Thymus (tissue), 11 donors: ENCODE results near the gene MTX3. TPM values are rescaled to one million over a fixed set of nuclear protein-coding genes. Genes with fewer than 3 reads are reported as not detected.

Source experiments
- DNase-seq, 9 donors: peaks; one replicate each; pipeline ENCODE4 v3.0.0-alpha.2; 2013; ENCODE audit warnings: low spot score in 9 of 9, low read depth in 6 of 9, missing footprints in 1 of 9
- H3K27ac ChIP-seq, 2 donors: one replicate each; pipeline ENCODE4 v1.5.1; 2013; ENCODE audit warnings: control low read depth in 1 of 2, low read depth in 1 of 2, low read length in 1 of 2, mild to moderate bottlenecking in 1 of 2, moderate library complexity in 1 of 2
- H3K27me3 ChIP-seq, 2 donors: one replicate each; pipeline ENCODE4 v1.5.1; 2013; ENCODE audit warnings: low read length in 1 of 2; ENCODE audit not compliant: control insufficient read depth in 2 of 2, insufficient read depth in 1 of 2
- H3K36me3 ChIP-seq, 2 donors: one replicate each; pipeline ENCODE4 v1.5.1; 2013; ENCODE audit warnings: low read length in 1 of 2, mild to moderate bottlenecking in 1 of 2, moderate library complexity in 1 of 2; ENCODE audit not compliant: control insufficient read depth in 2 of 2, insufficient read depth in 2 of 2
- H3K4me1 ChIP-seq, 2 donors: one replicate each; pipeline ENCODE4 v1.5.1; 2013; ENCODE audit warnings: low read length in 2 of 2; ENCODE audit not compliant: control insufficient read depth in 2 of 2, insufficient read depth in 2 of 2
- H3K4me3 ChIP-seq, 2 donors: one replicate each; pipeline ENCODE4 v1.5.1; 2013; ENCODE audit warnings: low read length in 2 of 2, control low read depth in 1 of 2, mild to moderate bottlenecking in 1 of 2
- H3K9me3 ChIP-seq, 2 donors: one replicate each; pipeline ENCODE4 v1.5.1; 2013; ENCODE audit warnings: low read length in 1 of 2, mild to moderate bottlenecking in 1 of 2; ENCODE audit not compliant: control insufficient read depth in 2 of 2, insufficient read depth in 1 of 2
- WGBS: extraction: QIAGEN DNeasy Blood & Tissue Kit; methylation state at CpG from one replicate; pipeline ENCODE4 v1.1.7; 2013; 5-methylcytosine and 5-hydroxymethylcytosine counted together
- polyA plus RNA-seq: library from polyadenylated mRNA; stranded (reverse); fragments of 200-250 nt; gene quantifications from one replicate; pipeline ENCODE4 v1.2.3, GENCODE V29; 2013
- total RNA-seq: library from RNA; stranded (reverse); fragments of 120-200 nt; gene quantifications from one replicate; pipeline ENCODE4 v1.2.4, GENCODE V29; 2013
- donor health status: healthy.

MTX3 gene
- total and polyA plus RNA-seq, 2 donors: 6.2 to 10.6 TPM

DNA sequence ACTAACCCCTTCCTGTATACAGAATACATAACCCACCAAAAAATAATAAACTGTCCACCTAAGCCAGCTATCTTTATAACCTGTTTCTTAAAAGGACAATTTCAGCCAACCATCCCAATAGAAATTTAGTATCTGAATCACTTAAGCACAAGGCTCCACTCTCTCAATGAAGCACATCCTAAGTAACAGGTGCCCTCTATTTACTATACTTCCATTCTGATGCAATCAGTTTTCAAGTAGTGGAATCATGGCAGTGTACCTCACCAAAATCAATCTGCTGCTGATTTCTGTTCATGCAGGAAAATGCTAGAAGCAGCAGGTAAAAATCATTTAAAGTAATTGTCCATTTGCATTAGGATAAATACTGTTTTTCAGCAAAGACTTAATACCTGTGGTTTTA lies 4.8 kb downstream of the MTX3 start:
- peaks cover 0 to 8% of the 10 kb centered on the region in 2 donors for H3K9me3 ChIP-seq
- peaks cover 0 to 8% of the 10 kb centered on the region in 2 donors for H3K4me1 ChIP-seq
- no peak for DNase-seq
- H3K27me3 ChIP-seq: no peaks in the 10 kb centered on the region
- no peak overlapping the region for H3K4me3 ChIP-seq
- peaks cover 3 to 40% of the 10 kb centered on the region in 2 donors for H3K36me3 ChIP-seq
- no peak overlapping the region for H3K27ac ChIP-seq

DNA sequence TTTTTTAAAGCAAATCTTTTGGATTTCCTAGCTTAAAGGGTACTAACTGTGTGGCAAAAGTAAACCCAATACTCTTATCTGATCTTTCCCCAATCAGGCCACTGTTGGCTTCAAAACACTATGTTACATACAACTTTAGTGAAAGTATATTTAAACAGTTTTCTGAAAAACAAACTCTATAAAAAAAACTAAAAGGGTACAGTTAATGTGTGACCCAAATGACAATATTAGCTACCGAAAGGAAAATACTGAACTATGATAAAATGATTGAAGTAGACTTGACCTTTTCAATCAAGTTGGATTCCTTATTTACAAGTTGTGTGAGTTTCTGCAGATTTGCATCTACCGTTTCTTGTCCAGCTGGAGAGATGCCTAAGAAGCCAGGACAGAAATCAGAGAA lies 5.8 kb downstream of the MTX3 start:
- H3K4me1 ChIP-seq: peaks cover 0 to 5% of the 10 kb centered on the region in 2 donors
- no peak overlapping the region for H3K27ac ChIP-seq
- no peak overlapping the region for H3K4me3 ChIP-seq
- no peaks in the 10 kb centered on the region for H3K27me3 ChIP-seq
- peaks cover 3 to 40% of the 10 kb centered on the region in 2 donors for H3K36me3 ChIP-seq
- no peak for DNase-seq
- H3K9me3 ChIP-seq: no peaks in the 10 kb centered on the region
- WGBS: 98% methylated on average over 2 of the region's 2 CpGs

DNA sequence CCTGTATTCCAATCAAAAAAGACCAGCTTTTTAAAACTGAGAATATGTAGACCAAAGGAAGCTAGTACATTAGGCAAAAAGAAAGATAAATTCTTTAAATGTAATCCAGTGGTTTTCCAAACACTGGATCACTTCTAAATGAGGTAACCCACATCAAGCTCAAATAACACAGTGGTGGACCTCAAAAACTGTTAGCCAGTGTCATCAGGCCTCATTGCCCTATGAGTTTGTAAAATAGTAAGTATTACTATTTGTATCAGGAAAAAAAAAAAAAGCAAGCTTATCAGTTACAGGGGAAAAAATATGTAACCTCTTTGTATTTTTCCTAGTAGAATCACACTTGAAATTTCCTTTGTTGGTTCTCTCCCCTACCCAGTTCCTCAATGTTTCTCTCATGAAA lies 6.7 kb downstream of the MTX3 start:
- Histone ChIP-seq H3K4me3 (no peak overlapping the region), H3K4me1 (peaks cover 0 to 5% of the 10 kb centered on the region in 2 donors), H3K9me3 (no peaks in the 10 kb centered on the region), H3K27ac (no peak overlapping the region), H3K27me3 (no peaks in the 10 kb centered on the region), H3K36me3 (peaks cover 3 to 40% of the 10 kb centered on the region in 2 donors)
- DNase-seq: no peak

- Histone ChIP-seq H3K9me3 (no peaks in the 10 kb centered on the region), H3K4me1 (peaks cover 0 to 5% of the 10 kb centered on the region in 2 donors), H3K36me3 (peaks cover 3 to 41% of the 10 kb centered on the region in 2 donors), H3K27ac (no peak overlapping the region), H3K4me3 (no peak overlapping the region), H3K27me3 (no peaks in the 10 kb centered on the region)
- DNase-seq: no peak
- 97% methylated on average over 7 of the region's 7 CpGs for WGBS
Measured at GRCh38 chr5:79983618-79984017, 7.4 kb downstream of the MTX3 start.

DNA sequence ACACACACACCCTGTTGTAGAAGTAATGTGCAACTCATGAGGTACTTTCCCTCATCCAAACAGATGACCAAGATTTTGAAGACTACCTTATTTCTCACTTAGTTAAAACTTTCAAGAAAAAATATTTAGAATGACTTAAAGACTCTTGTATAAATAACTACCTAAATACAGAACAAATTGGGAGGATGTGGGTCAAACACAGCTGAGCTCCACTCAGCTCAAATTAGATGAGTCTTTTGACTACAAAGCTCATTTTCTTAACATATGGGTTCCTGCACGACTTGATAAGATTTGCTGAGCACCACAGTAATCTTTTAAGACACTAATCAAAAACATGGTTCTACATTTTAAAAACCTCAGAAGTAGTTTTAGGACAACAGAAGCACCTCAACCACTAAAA lies 8.9 kb downstream of the MTX3 start:
- no peak overlapping the region for H3K4me3 ChIP-seq
- peaks cover 0 to 5% of the 10 kb centered on the region in 2 donors for H3K4me1 ChIP-seq
- 55% methylated on average over 1 of the region's 1 CpG for WGBS
- no peaks in the 10 kb centered on the region for H3K9me3 ChIP-seq
- peak in 1 of 9 donors; percentile 26 for DNase-seq
- H3K36me3 ChIP-seq: peaks cover 3 to 38% of the 10 kb centered on the region in 2 donors
- no peaks in the 10 kb centered on the region for H3K27me3 ChIP-seq
- peak overlapping the region in 1 of 2 donors; percentile 18 for H3K27ac ChIP-seq

GRCh38 chr5:79976759-79977515 lies 14.1 kb downstream of the MTX3 start:
- no peaks in the 10 kb centered on the region for H3K9me3 ChIP-seq
- DNase-seq: no peak
- H3K27me3 ChIP-seq: no peaks in the 10 kb centered on the region
- H3K4me3 ChIP-seq: no peak overlapping the region
- H3K36me3 ChIP-seq: peaks cover 0 to 16% of the 10 kb centered on the region in 2 donors
- H3K4me1 ChIP-seq: peaks cover 0 to 5% of the 10 kb centered on the region in 2 donors
- H3K27ac ChIP-seq: no peak overlapping the region
- 94% methylated on average over 7 of the region's 7 CpGs for WGBS

- Histone ChIP-seq H3K27me3 (no peaks in the 10 kb centered on the region), H3K27ac (no peak overlapping the region), H3K4me3 (no peak overlapping the region), H3K9me3 (no peaks in the 10 kb centered on the region), H3K4me1 (no peaks in the 10 kb centered on the region), H3K36me3 (peaks cover 0 to 16% of the 10 kb centered on the region in 2 donors)
- DNase-seq: no peak
- 98% methylated on average over 5 of the region's 5 CpGs for WGBS
Measured at GRCh38 chr5:79975422-79975821, 15.6 kb downstream of the MTX3 start.

DNA sequence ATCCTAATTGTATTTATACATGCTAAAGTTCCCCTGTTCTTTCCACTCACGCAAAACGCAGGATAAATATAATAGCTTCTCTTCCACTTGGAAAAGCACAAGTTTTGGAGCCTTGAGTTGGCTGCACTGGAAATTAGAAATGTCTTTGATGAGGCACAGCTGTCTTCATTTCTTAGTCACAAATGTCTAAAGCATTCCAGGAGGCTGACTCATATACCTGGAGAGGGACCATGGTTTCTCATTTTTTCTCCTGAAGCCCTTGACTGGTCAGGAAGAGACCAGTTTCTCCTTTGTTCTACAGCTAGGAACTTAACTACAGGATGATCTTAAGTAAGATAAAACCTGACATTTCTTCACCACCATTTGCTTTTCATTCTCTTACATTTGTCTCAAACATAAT lies 16.2 kb downstream of the MTX3 start:
- Histone ChIP-seq H3K36me3 (peaks cover 0 to 16% of the 10 kb centered on the region in 2 donors), H3K4me1 (no peaks in the 10 kb centered on the region), H3K4me3 (no peak overlapping the region), H3K27me3 (no peaks in the 10 kb centered on the region), H3K27ac (no peak overlapping the region), H3K9me3 (no peaks in the 10 kb centered on the region)
- no peak for DNase-seq
- 98% methylated on average over 2 of the region's 2 CpGs for WGBS

GRCh38 chr5:79973996-79974395 lies 17.1 kb downstream of the MTX3 start:
- no peak overlapping the region for H3K4me3 ChIP-seq
- H3K27me3 ChIP-seq: no peaks in the 10 kb centered on the region
- 86% methylated on average over 3 of the region's 3 CpGs for WGBS
- no peak overlapping the region for H3K27ac ChIP-seq
- no peaks in the 10 kb centered on the region for H3K9me3 ChIP-seq
- no peak for DNase-seq
- H3K4me1 ChIP-seq: no peaks in the 10 kb centered on the region
- H3K36me3 ChIP-seq: peaks cover 0 to 15% of the 10 kb centered on the region in 2 donors
